Activated T-helper 2 cell treated with anti-CD3 and anti-CD28 coated beads, Interferon-gamma antibody, Interleukin-2, Interleukin-4, amounts not matched to agents 10 μg/mL and 5 μg/mL and 100 μg/mL, durations not matched to agents 14 hours and 24 hours and 36 hours (primary cell): ENCODE results near the gene CFAP58. TPM values are rescaled to one million over a fixed set of nuclear protein-coding genes. Genes with fewer than 3 reads are reported as not detected.
"Not testable (repeated sequence)": the region's sequence is repeated elsewhere in the genome, so short reads cannot be mapped to it uniquely, and the experiment has no call there.

Experiments used
- DNase-seq: peaks from one replicate; pipeline ENCODE4 v3.0.0; 2021; ENCODE audit warnings: low spot score
- H3K27ac Mint-ChIP-seq: one replicate; pipeline ENCODE4 v1.8.0; 2021; ENCODE audit warnings: mixed read lengths
- H3K27me3 Mint-ChIP-seq: one replicate; pipeline ENCODE4 v1.8.0; 2021; ENCODE audit warnings: low read depth, mixed read lengths
- H3K36me3 Mint-ChIP-seq: one replicate; pipeline ENCODE4 v1.8.0; 2021; ENCODE audit warnings: low read depth, mixed read lengths
- H3K4me1 Mint-ChIP-seq: one replicate; pipeline ENCODE4 v1.8.0; 2021; ENCODE audit warnings: low read depth, mixed read lengths
- H3K4me3 Mint-ChIP-seq: one replicate; pipeline ENCODE4 v1.8.0; 2021; ENCODE audit warnings: low read depth, mild to moderate bottlenecking, moderate library complexity, mixed read lengths
- H3K9me3 Mint-ChIP-seq: one replicate; pipeline ENCODE4 v1.8.0; 2021; ENCODE audit warnings: mixed read lengths
- intact Hi-C: fragments of 100-400 bp; cut with micrococcal nuclease; formaldehyde crosslinking; loops from one replicate; pipeline ENCODE4 v1.15.1; 2023
- total RNA-seq: library from RNA; stranded (reverse); gene quantifications from 2 replicates; pipeline ENCODE4 v1.2.3, GENCODE V29; 2022

Gene CFAP58
- total RNA-seq, 1 donor from 2014 or later, result 1.1 TPM

GRCh38 chr10:104446151-104446550 lies 92.5 kb downstream of the CFAP58 start:
- Mint-ChIP-seq H3K9me3 (no peaks in the 10 kb centered on the region), H3K27me3 (peaks cover 19% of the 10 kb centered on the region), H3K4me1 (peaks cover 2% of the 10 kb centered on the region), H3K27ac (no peak overlapping the region), H3K4me3 (no peak overlapping the region), H3K36me3 (no peaks in the 10 kb centered on the region)
- DNase-seq, result no peak
- intact Hi-C loops, result no loop called here

DNA sequence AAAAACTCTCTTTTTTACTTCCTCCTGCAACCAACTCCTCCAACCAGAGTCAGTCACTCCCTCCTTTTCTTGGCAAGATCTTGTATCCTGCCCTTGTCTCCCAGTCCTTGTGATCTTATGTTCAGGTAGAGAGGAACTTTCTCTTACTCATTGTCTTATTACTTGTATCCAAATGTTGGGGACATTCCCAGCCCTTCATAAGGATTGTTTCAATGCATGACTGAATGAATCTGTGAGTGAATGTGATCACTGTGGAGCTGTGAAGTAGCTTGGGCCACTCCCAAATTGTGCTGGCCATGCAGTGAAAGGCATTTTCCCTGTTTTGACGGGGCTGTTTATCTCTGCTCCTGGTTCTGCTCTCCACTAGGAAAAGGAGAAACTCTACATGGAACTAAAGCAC lies 93.7 kb downstream of the CFAP58 start:
- DNase-seq, result no peak
- H3K27ac Mint-ChIP-seq, result no peak overlapping the region
- H3K9me3 Mint-ChIP-seq, result no peaks in the 10 kb centered on the region
- no peaks in the 10 kb centered on the region for H3K36me3 Mint-ChIP-seq
- H3K27me3 Mint-ChIP-seq, result peaks cover 14% of the 10 kb centered on the region
- no peaks in the 10 kb centered on the region for H3K4me1 Mint-ChIP-seq
- no peak overlapping the region for H3K4me3 Mint-ChIP-seq
- intact Hi-C loops, result no loop called here

DNA sequence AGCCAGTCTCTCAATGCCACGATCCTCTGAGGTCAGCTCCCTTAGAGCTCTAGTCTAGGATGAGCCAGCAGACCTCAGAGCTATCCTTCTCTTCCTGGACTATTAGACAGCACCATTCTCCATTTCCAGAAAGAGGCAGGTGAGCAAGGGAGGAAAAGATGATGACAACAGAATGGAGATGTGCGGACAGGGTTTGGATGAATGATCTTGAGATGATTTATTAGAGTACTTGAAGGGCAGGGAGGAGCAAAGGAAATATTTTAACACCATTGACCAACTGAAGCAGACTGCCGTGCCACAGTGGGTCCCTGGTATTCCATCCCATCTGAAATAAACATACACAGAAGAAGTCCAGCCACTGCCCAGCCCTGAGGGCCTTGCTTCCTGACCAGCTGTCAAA lies 94.3 kb downstream of the CFAP58 start:
- Mint-ChIP-seq H3K4me3 (no peak overlapping the region), H3K36me3 (no peaks in the 10 kb centered on the region), H3K27me3 (peaks cover 14% of the 10 kb centered on the region), H3K27ac (no peak overlapping the region), H3K9me3 (no peaks in the 10 kb centered on the region), H3K4me1 (no peaks in the 10 kb centered on the region)
- DNase-seq, result no peak
- intact Hi-C loops, result no loop called here

DNA sequence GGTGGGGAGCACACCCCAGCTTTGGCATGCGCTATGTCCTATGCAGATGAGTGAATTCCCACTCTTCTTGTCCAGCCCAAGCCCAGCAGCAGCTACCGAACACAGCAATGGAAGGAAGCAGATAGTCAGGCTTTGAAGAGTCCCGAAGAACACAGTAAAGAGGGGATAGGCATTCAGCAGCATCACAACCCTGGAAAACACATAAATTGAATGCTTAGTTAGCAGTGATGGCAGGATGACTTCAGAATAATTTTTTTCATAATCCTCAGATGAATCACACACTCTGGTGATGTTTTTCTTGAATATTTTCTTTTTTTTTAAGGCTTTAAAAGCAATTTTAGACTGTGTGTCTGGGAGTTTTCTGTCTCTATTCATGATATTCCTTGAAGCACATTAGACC lies 95.8 kb downstream of the CFAP58 start:
- no peaks in the 10 kb centered on the region for H3K9me3 Mint-ChIP-seq
- intact Hi-C loops, result no loop called here
- no peak overlapping the region for H3K27ac Mint-ChIP-seq
- peaks cover 17% of the 10 kb centered on the region for H3K27me3 Mint-ChIP-seq
- no peak for DNase-seq
- H3K36me3 Mint-ChIP-seq, result no peaks in the 10 kb centered on the region
- no peaks in the 10 kb centered on the region for H3K4me1 Mint-ChIP-seq
- no peak overlapping the region for H3K4me3 Mint-ChIP-seq

GRCh38 chr10:104450490-104450889 lies 96.9 kb downstream of the CFAP58 start:
- H3K4me1 Mint-ChIP-seq, result no peaks in the 10 kb centered on the region
- no peak overlapping the region for H3K4me3 Mint-ChIP-seq
- no peaks in the 10 kb centered on the region for H3K36me3 Mint-ChIP-seq
- intact Hi-C loops, result no loop called here
- H3K27ac Mint-ChIP-seq, result no peak overlapping the region
- no peaks in the 10 kb centered on the region for H3K9me3 Mint-ChIP-seq
- no peak for DNase-seq
- H3K27me3 Mint-ChIP-seq, result peaks cover 18% of the 10 kb centered on the region

GRCh38 chr10:104450954-104451353 lies 97.3 kb downstream of the CFAP58 start:
- no peak overlapping the region for H3K4me3 Mint-ChIP-seq
- intact Hi-C loops, result no loop called here
- no peaks in the 10 kb centered on the region for H3K9me3 Mint-ChIP-seq
- DNase-seq, result no peak
- no peaks in the 10 kb centered on the region for H3K36me3 Mint-ChIP-seq
- H3K27me3 Mint-ChIP-seq, result peaks cover 19% of the 10 kb centered on the region
- no peak overlapping the region for H3K27ac Mint-ChIP-seq
- H3K4me1 Mint-ChIP-seq, result no peaks in the 10 kb centered on the region

- intact Hi-C loops, result no loop called here
- Mint-ChIP-seq H3K36me3 (no peaks in the 10 kb centered on the region), H3K27ac (no peak overlapping the region), H3K27me3 (peaks cover 11% of the 10 kb centered on the region), H3K9me3 (no peaks in the 10 kb centered on the region), H3K4me3 (no peak overlapping the region), H3K4me1 (no peaks in the 10 kb centered on the region)
- DNase-seq, result no peak
Measured at GRCh38 chr10:104452977-104453376, 99.3 kb downstream of the CFAP58 start.

- Mint-ChIP-seq H3K27ac (no peak overlapping the region), H3K9me3 (no peaks in the 10 kb centered on the region), H3K4me3 (no peak overlapping the region), H3K4me1 (no peaks in the 10 kb centered on the region), H3K27me3 (peaks cover 10% of the 10 kb centered on the region), H3K36me3 (no peaks in the 10 kb centered on the region)
- intact Hi-C loops, result no loop called here
- DNase-seq, result no peak
Measured at GRCh38 chr10:104456802-104457542, 103.3 kb downstream of the CFAP58 start.

GRCh38 chr10:104457543-104457828 lies 103.9 kb downstream of the CFAP58 start:
- H3K27me3 Mint-ChIP-seq, result peaks cover 10% of the 10 kb centered on the region
- no peak overlapping the region for H3K4me3 Mint-ChIP-seq
- no peaks in the 10 kb centered on the region for H3K4me1 Mint-ChIP-seq
- H3K36me3 Mint-ChIP-seq, result no peaks in the 10 kb centered on the region
- H3K9me3 Mint-ChIP-seq, result no peaks in the 10 kb centered on the region
- intact Hi-C loops, result no loop called here
- H3K27ac Mint-ChIP-seq, result no peak overlapping the region
- DNase-seq, result no peak

DNA sequence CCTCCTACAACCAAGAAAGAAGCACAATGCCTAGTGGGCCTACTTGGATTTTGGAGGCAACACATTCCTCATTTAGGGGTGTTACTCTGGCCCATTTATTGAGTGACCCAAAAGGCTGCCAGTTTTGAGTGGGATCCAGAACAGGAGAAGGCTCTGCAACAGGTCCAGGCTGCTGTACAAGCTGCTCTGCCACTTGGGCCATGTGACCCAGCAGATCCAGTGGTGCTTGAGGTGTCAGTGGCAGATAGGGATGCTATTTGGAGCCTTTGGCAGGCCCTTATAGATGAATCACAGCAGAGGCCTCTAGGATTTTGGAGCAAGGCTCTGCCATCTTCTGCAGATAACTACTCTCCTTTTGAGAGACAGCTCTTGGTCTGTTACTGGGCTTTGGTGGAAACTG lies 111.9 kb downstream of the CFAP58 start:
- H3K36me3 Mint-ChIP-seq, H3K9me3 Mint-ChIP-seq, H3K4me1 Mint-ChIP-seq, H3K27ac Mint-ChIP-seq, intact Hi-C loops, DNase-seq, H3K27me3 Mint-ChIP-seq, H3K4me3 Mint-ChIP-seq: not testable (repeated sequence)

- H3K36me3 Mint-ChIP-seq, H3K4me1 Mint-ChIP-seq, H3K9me3 Mint-ChIP-seq, H3K4me3 Mint-ChIP-seq, H3K27me3 Mint-ChIP-seq, intact Hi-C loops, H3K27ac Mint-ChIP-seq, DNase-seq: not testable (repeated sequence)
Measured at GRCh38 chr10:104468818-104469217, 115.2 kb downstream of the CFAP58 start.

- Mint-ChIP-seq H3K36me3 (no peaks in the 10 kb centered on the region), H3K27ac (no peak overlapping the region), H3K4me3 (no peak overlapping the region), H3K27me3 (peaks cover 3% of the 10 kb centered on the region), H3K4me1 (no peaks in the 10 kb centered on the region), H3K9me3 (no peaks in the 10 kb centered on the region)
- intact Hi-C loops, result no loop called here
- DNase-seq, result no peak
Measured at GRCh38 chr10:104472505-104472904, 118.9 kb downstream of the CFAP58 start.

- no peak for DNase-seq
- Mint-ChIP-seq H3K4me3 (no peak overlapping the region), H3K36me3 (no peaks in the 10 kb centered on the region), H3K27me3 (peaks cover 3% of the 10 kb centered on the region), H3K4me1 (no peaks in the 10 kb centered on the region), H3K9me3 (no peaks in the 10 kb centered on the region), H3K27ac (no peak overlapping the region)
- intact Hi-C loops, result no loop called here
Measured at GRCh38 chr10:104472957-104473745, 119.5 kb downstream of the CFAP58 start.
